HG02642 (cell line): ENCODE measurements around the gene NFASC.

Source experiments
- ATAC-seq: cut with Tn5 transposase; IDR thresholded peaks from one replicate; pipeline ENCODE4 v1.9.1; 2021; ENCODE audit warnings: mild to moderate bottlenecking; ENCODE audit not compliant: unreplicated experiment, poor library complexity

The NFASC gene

GRCh38 chr1:205071028-205071409 is 200.4 kb downstream of the NFASC start:
- no peak for ATAC-seq

- no peak for ATAC-seq
Measured at GRCh38 chr1:205071801-205072200, 201.1 kb downstream of the NFASC start.

- ATAC-seq, result no peak
Measured at GRCh38 chr1:205072286-205072685, 201.6 kb downstream of the NFASC start.
